MM.1S (cell line): ENCODE results near the gene MARK3.

Experiments
- EZH2 ChIP-seq: fragments of 300-600 bp; sonication (generic); optimal IDR thresholded peaks from 2 replicates; pipeline ENCODE3; 2017; ENCODE audit warnings: low read depth, mild to moderate bottlenecking, antibody characterized with exemption, low read length, mixed read lengths
- EZH2phosphoT487 ChIP-seq: fragments of 300-600 bp; sonication (generic); IDR thresholded peaks from 2 replicates; pipeline ENCODE4 v1.6.1; 2018; ENCODE audit warnings: antibody characterized with exemption, low read length
- TF ChIP-seq, protein P1 (sequence below): fragments of 300-600 bp; sonication (generic); IDR thresholded peaks from 2 replicates; pipeline ENCODE4 v1.5.1; 2016; ENCODE audit warnings: antibody characterized with exemption, low read length, mixed read lengths

DNA sequence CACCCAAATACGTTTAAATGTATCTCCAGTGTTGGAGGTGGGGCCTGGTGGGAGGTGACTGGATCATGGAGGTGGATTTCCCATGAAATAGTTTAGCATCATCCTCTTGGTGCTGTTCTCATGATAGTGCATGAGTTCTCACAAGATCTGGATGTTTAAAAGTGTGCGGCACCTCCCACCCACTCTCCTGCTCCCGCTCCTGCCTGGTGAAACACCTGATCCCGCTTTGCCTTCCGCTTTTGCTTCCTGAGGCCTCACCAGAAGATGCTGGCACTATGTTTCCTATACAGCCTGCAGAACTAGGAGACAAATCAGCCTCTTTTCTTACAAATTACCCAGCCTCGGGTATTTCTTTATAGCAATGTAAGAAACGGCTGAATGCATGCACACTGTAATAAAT, 31.1 kb upstream of the MARK3 start:
- TF ChIP-seq, protein P1, sequence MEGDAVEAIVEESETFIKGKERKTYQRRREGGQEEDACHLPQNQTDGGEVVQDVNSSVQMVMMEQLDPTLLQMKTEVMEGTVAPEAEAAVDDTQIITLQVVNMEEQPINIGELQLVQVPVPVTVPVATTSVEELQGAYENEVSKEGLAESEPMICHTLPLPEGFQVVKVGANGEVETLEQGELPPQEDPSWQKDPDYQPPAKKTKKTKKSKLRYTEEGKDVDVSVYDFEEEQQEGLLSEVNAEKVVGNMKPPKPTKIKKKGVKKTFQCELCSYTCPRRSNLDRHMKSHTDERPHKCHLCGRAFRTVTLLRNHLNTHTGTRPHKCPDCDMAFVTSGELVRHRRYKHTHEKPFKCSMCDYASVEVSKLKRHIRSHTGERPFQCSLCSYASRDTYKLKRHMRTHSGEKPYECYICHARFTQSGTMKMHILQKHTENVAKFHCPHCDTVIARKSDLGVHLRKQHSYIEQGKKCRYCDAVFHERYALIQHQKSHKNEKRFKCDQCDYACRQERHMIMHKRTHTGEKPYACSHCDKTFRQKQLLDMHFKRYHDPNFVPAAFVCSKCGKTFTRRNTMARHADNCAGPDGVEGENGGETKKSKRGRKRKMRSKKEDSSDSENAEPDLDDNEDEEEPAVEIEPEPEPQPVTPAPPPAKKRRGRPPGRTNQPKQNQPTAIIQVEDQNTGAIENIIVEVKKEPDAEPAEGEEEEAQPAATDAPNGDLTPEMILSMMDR: no peak
- TF ChIP-seq EZH2 (no peak), EZH2phosphoT487 (no peak)
